Hepatocyte (in vitro differentiated cells): Measurements from ENCODE around the gene DLEC1. TPM values are rescaled to one million over a fixed set of nuclear protein-coding genes. Genes with fewer than 3 reads are reported as not detected.
A peak's percentile ranks its signal among the peaks of the same experiment; 100 is the strongest.

Experiments
- DNase-seq: peaks from one replicate; pipeline ENCODE4 v3.0.0-alpha.2; 2016; ENCODE audit warnings: low spot score
- H2AFZ ChIP-seq: fragments of 200-600 bp; sonication (generic); 2 replicates; pipeline ENCODE4 v1.6.0; 2016; ENCODE audit warnings: antibody characterized with exemption, mild to moderate bottlenecking
- H3K27ac ChIP-seq: fragments of 200-600 bp; sonication (generic); 2 replicates; pipeline ENCODE4 v1.5.1; 2016; ENCODE audit warnings: mild to moderate bottlenecking
- H3K27me3 ChIP-seq: fragments of 200-600 bp; sonication (generic); 2 replicates; pipeline ENCODE4 v1.6.1; 2016
- H3K36me3 ChIP-seq: fragments of 200-600 bp; sonication (generic); replicated peaks from 2 replicates; pipeline ENCODE4 v1.5.1; 2016; ENCODE audit warnings: low read depth; ENCODE audit not compliant: insufficient read depth
- H3K4me1 ChIP-seq: fragments of 200-600 bp; sonication (generic); 2 replicates; pipeline ENCODE4 v1.5.1; 2016; ENCODE audit warnings: mild to moderate bottlenecking, moderate library complexity; ENCODE audit not compliant: insufficient read depth
- H3K4me2 ChIP-seq: fragments of 200-600 bp; sonication (generic); 2 replicates; pipeline ENCODE4 v1.6.0; 2016
- H3K4me3 ChIP-seq: fragments of 200-600 bp; sonication (generic); 2 replicates; pipeline ENCODE4 v1.5.1; 2016; ENCODE audit warnings: mild to moderate bottlenecking
- H3K79me2 ChIP-seq: fragments of 200-600 bp; sonication (generic); 2 replicates; pipeline ENCODE4 v1.6.0; 2017; ENCODE audit warnings: mild to moderate bottlenecking
- H3K9me2 ChIP-seq: fragments of 200-600 bp; sonication (generic); replicated peaks from 2 replicates; pipeline ENCODE4 v1.6.0; 2017; ENCODE audit warnings: mild to moderate bottlenecking; ENCODE audit not compliant: insufficient read depth
- H3K9me3 ChIP-seq: fragments of 200-600 bp; sonication (generic); 2 replicates; pipeline ENCODE4 v1.5.1; 2016; ENCODE audit warnings: low read depth, mild to moderate bottlenecking
- H4K20me1 ChIP-seq: fragments of 200-600 bp; sonication (generic); 2 replicates; pipeline ENCODE4 v1.6.0; 2016; ENCODE audit warnings: mild to moderate bottlenecking; ENCODE audit not compliant: insufficient read depth, poor library complexity, severe bottlenecking
- EZH2 ChIP-seq: fragments of 200-600 bp; sonication (generic); IDR thresholded peaks from 2 replicates; pipeline ENCODE4 v1.6.1; 2016; ENCODE audit warnings: antibody characterized with exemption, mild to moderate bottlenecking, borderline replicate concordance
- EZH2phosphoT487 ChIP-seq: fragments of 200-600 bp; sonication (generic); IDR thresholded peaks from one replicate; pipeline ENCODE4 v1.6.1; 2018; ENCODE audit warnings: antibody characterized with exemption, mild to moderate bottlenecking, low read depth, moderate library complexity; ENCODE audit not compliant: unreplicated experiment, severe bottlenecking
- WGBS: methylation state at CpG from one replicate; pipeline ENCODE4 v1.1.6; 2016; ENCODE audit warnings: low lambda C conversion rate; ENCODE audit errors: missing lambda C conversion rate; 5-methylcytosine and 5-hydroxymethylcytosine counted together
- polyA plus RNA-seq: library from polyadenylated mRNA; unstranded; fragments of >200 nt; fragmentation: Nextera tagmentation; extraction: Ambion mirVana; gene quantifications from 2 replicates; pipeline ENCODE4 v1.2.1, GENCODE V29; 2016
- total RNA-seq: library from RNA; depleted of rRNA; stranded (reverse); fragments of >200 nt; gene quantifications from 2 replicates; pipeline ENCODE4 v1.2.3, GENCODE V29; 2014
- TF ChIP-seq, protein P1 (sequence below): fragments of 200-600 bp; sonication (generic); IDR thresholded peaks from 2 replicates; pipeline ENCODE4 v1.5.1; 2016; ENCODE audit warnings: antibody characterized with exemption, mild to moderate bottlenecking; ENCODE audit not compliant: poor library complexity

Gene DLEC1
- total and polyA plus RNA-seq, 2 experiments from 2014 or later = 0.23 to 1.5 TPM

DNA sequence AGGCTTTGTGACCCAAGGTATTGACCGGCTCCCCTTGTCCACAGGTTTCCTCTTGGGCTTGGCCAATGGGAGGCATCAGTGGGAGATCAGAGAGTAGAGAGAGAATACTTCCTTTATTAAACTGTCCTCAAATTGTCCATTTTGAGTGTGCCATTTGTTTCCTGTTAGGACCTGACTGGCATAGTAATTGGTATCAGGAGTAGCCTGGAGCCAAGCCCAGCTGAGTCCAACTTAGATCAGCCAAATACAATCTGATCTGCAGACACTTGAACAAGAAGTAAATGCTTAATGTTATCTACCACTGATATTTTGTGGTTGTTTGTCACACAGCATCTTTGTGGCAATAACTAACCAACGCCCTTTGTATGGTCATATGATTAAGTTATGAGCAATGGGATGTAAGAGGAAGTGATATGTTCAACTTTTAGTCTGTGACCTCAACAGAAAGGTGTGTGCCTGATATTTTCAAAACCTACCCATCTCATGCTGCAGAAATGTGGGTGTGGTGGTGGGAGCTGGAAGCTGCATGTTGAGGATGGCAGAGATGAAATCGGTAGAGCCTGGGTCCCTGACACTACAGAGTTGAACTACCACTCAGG lies 112.8 kb downstream of the DLEC1 start:
- 98% methylated on average over 3 of the region's 3 CpGs for WGBS
- Histone ChIP-seq H3K79me2 (no peaks in the 10 kb centered on the region), H3K9me3 (no peaks in the 10 kb centered on the region), H4K20me1 (no peaks in the 10 kb centered on the region), H3K27ac (peak overlapping the region; percentile 32), H3K27me3 (no peaks in the 10 kb centered on the region), H3K4me1 (no peaks in the 10 kb centered on the region), H3K4me3 (no peak overlapping the region), H3K4me2 (no peak overlapping the region), H3K9me2 (no peaks in the 10 kb centered on the region), H3K36me3 (no peaks in the 10 kb centered on the region), H2AFZ (no peak overlapping the region)
- TF ChIP-seq EZH2 (no peak), EZH2phosphoT487 (no peak)
- TF ChIP-seq, protein P1, sequence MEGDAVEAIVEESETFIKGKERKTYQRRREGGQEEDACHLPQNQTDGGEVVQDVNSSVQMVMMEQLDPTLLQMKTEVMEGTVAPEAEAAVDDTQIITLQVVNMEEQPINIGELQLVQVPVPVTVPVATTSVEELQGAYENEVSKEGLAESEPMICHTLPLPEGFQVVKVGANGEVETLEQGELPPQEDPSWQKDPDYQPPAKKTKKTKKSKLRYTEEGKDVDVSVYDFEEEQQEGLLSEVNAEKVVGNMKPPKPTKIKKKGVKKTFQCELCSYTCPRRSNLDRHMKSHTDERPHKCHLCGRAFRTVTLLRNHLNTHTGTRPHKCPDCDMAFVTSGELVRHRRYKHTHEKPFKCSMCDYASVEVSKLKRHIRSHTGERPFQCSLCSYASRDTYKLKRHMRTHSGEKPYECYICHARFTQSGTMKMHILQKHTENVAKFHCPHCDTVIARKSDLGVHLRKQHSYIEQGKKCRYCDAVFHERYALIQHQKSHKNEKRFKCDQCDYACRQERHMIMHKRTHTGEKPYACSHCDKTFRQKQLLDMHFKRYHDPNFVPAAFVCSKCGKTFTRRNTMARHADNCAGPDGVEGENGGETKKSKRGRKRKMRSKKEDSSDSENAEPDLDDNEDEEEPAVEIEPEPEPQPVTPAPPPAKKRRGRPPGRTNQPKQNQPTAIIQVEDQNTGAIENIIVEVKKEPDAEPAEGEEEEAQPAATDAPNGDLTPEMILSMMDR = no peak
- no peak for DNase-seq

DNA sequence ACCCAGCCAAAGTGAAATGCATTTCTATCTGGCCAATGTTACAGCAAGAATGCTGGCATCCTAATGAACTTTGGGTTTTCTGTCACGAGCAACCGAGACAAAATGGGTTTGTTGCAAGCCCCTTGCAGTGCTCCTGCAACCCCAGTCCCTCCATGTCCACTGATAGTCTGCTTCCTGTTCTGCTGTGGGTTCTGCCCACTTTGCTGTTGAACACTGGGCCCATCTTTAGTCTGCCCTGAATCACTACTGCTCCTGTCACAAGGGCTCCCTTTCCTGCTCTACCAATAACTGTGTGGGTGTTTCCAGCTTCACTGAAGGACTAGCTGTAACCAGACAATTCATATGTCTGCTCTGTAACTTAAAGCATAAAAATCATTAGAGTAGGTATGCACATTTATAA lies 113.6 kb downstream of the DLEC1 start:
- Histone ChIP-seq H3K9me2 (no peaks in the 10 kb centered on the region), H3K27me3 (no peaks in the 10 kb centered on the region), H4K20me1 (no peaks in the 10 kb centered on the region), H3K79me2 (no peaks in the 10 kb centered on the region), H3K27ac (no peak overlapping the region), H3K4me3 (no peak overlapping the region), H3K4me1 (no peaks in the 10 kb centered on the region), H2AFZ (no peak overlapping the region), H3K36me3 (no peaks in the 10 kb centered on the region), H3K9me3 (no peaks in the 10 kb centered on the region), H3K4me2 (no peak overlapping the region)
- TF ChIP-seq EZH2 (no peak), EZH2phosphoT487 (no peak)
- TF ChIP-seq, protein P1 = no peak
- 94% methylated on average over 2 of the region's 2 CpGs for WGBS
- DNase-seq = no peak

DNA sequence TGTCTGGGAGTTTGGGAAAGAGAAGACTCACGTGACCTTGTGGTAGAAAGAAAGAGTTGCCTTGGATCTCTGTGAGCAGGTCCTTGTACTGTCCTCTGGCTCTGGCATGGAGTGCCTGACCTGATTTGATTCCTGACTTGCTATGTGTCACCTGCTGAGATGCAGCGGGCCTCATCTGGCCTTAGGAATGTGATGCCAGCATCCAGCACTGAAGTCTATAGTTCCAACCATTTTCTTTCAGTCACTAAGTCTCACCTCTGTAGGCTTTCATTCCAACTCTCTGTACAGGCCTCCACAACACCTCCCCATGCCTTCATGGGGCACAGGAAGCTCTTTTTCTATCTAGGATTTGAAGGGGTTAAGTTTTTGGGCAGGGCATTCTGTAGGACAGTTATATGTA lies 114.2 kb downstream of the DLEC1 start:
- Histone ChIP-seq H3K27ac (peak overlapping the region; percentile 48), H3K36me3 (no peaks in the 10 kb centered on the region), H3K9me2 (no peaks in the 10 kb centered on the region), H3K27me3 (no peaks in the 10 kb centered on the region), H3K79me2 (no peaks in the 10 kb centered on the region), H3K9me3 (no peaks in the 10 kb centered on the region), H3K4me1 (no peaks in the 10 kb centered on the region), H4K20me1 (no peaks in the 10 kb centered on the region), H2AFZ (no peak overlapping the region), H3K4me3 (no peak overlapping the region), H3K4me2 (no peak overlapping the region)
- 100% methylated on average over 2 of the region's 2 CpGs for WGBS
- DNase-seq = no peak
- TF ChIP-seq EZH2phosphoT487 = no peak
- TF ChIP-seq EZH2 = no peak

DNA sequence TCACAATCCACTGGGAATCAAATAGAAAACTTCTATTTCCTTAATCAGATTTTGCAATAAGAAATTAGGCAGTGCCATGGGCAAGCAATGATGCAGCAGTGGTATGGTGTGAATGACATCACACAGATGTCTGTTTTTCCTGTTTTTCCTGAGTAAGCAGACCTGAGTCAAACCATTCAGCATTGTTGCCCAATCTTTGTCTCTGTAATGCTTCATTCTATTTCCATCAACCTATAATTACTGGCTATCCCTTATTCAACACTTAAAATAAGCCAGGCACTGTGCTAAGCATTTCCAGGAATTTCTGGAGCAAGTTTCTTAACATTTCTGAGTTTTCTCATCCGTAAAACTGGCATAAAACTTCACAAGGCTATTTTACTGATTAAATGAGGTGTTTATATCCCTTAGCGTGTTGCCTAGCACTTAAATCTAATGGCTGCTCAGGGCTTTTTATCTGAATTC lies 115.1 kb downstream of the DLEC1 start:
- H3K4me2 ChIP-seq = no peak overlapping the region
- H3K4me1 ChIP-seq = no peaks in the 10 kb centered on the region
- no peaks in the 10 kb centered on the region for H3K9me2 ChIP-seq
- H3K27ac ChIP-seq = peak overlapping the region; percentile 59
- no peak overlapping the region for H3K4me3 ChIP-seq
- H4K20me1 ChIP-seq = no peaks in the 10 kb centered on the region
- H3K36me3 ChIP-seq = no peaks in the 10 kb centered on the region
- no peaks in the 10 kb centered on the region for H3K79me2 ChIP-seq
- WGBS = 47% methylated on average over 2 of the region's 2 CpGs
- TF ChIP-seq EZH2phosphoT487 = no peak
- TF ChIP-seq, protein P1 = no peak
- TF ChIP-seq EZH2 = no peak
- no peak overlapping the region for H2AFZ ChIP-seq
- peak; percentile 67 for DNase-seq
- H3K27me3 ChIP-seq = no peaks in the 10 kb centered on the region
- H3K9me3 ChIP-seq = no peaks in the 10 kb centered on the region
